Spleen (tissue), 11 donors: ENCODE measurements around the gene NRG3. TPM values are rescaled to one million over a fixed set of nuclear protein-coding genes. Genes with fewer than 3 reads are reported as not detected.

ENCODE experiments used
- DNase-seq: peaks from one replicate; pipeline ENCODE4 v3.0.0-alpha.2; 2020
- H3K27ac ChIP-seq, 8 donors: fragments of 200-600 bp; sonication (generic) in 7 of 8; 1 replicate in 4 of 8; 2 replicates in 4 of 8; pipeline versions ENCODE4 v1.5.0 to v1.8.0; 2016 to 2021; ENCODE audit warnings: inconsistent platforms in 4 of 8, mild to moderate bottlenecking in 4 of 8, moderate library complexity in 1 of 8
- H3K27me3 ChIP-seq, 7 donors: fragments of 200-600 bp; sonication (generic) in 6 of 7; replicated peaks in 1 of 7; 1 replicate in 4 of 7; 2 replicates in 3 of 7; pipeline versions ENCODE4 v1.5.0 to v1.8.0; 2016 to 2021; ENCODE audit warnings: inconsistent platforms in 3 of 7, mild to moderate bottlenecking in 1 of 7
- H3K36me3 ChIP-seq, 6 donors: fragments of 200-600 bp; sonication (generic) in 5 of 6; 1 replicate in 4 of 6; 2 replicates in 2 of 6; pipeline versions ENCODE4 v1.5.0 to v1.8.0; 2016 to 2021; ENCODE audit warnings: inconsistent platforms in 2 of 6
- H3K4me1 ChIP-seq, 6 donors: fragments of 200-600 bp; sonication (generic) in 5 of 6; 1 replicate in 3 of 6; 2 replicates in 3 of 6; pipeline versions ENCODE4 v1.5.0 to v1.8.0; 2016 to 2021; ENCODE audit warnings: inconsistent platforms in 3 of 6
- H3K4me3 ChIP-seq, 8 donors: fragments of 200-600 bp; sonication (generic) in 7 of 8; 1 replicate in 4 of 8; 2 replicates in 4 of 8; pipeline versions ENCODE4 v1.5.0 to v1.8.0; 2016 to 2021; ENCODE audit warnings: inconsistent platforms in 4 of 8, mild to moderate bottlenecking in 4 of 8, moderate library complexity in 2 of 8
- H3K9me3 ChIP-seq, 8 donors: fragments of 200-600 bp; sonication (generic) in 7 of 8; 1 replicate in 4 of 8; 2 replicates in 4 of 8; pipeline versions ENCODE4 v1.5.0 to v1.8.0; 2016 to 2021; ENCODE audit warnings: inconsistent platforms in 4 of 8
- CTCF ChIP-seq, 11 experiments: fragments of 200-600 bp in 7 of 11; fragments of 450-650 bp in 4 of 11; sonication (generic) in 4 of 11; IDR thresholded peaks in 8 of 11; conservative IDR thresholded peaks in 3 of 11; 1 replicate in 7 of 11; 2 replicates in 4 of 11; pipeline versions ENCODE4 v1.4.0 to v1.8.0; 2016 to 2021; ENCODE audit warnings: antibody characterized with exemption in 11 of 11, inconsistent platforms in 4 of 11, mild to moderate bottlenecking in 1 of 11
- POLR2A ChIP-seq, 3 donors: fragments of 450-650 bp; IDR thresholded peaks; one replicate each; pipeline ENCODE4 v1.5.1; 2017; ENCODE audit warnings: antibody characterized with exemption in 3 of 3, mild to moderate bottlenecking in 1 of 3
- POLR2AphosphoS5 ChIP-seq, 3 donors: sonication (generic); formaldehyde crosslinking; IDR thresholded peaks; one replicate each; pipeline ENCODE4 v1.5.1; 2017; ENCODE audit warnings: antibody characterized with exemption in 3 of 3
- WGBS, 5 donors: extraction: QIAGEN DNeasy Blood & Tissue Kit in 3 of 5; methylation state at CpG; one replicate each; pipeline versions ENCODE4 v1.1.5 to v1.1.7; 2013 to 2018; 5-methylcytosine and 5-hydroxymethylcytosine counted together
- intact Hi-C: fragments of 100-400 bp; cut with DNase I; formaldehyde crosslinking; loops from one replicate; pipeline ENCODE4 v1.15.0; 2023; ENCODE audit warnings: low total_unique reads
- polyA plus RNA-seq, 3 donors: library from polyadenylated mRNA; stranded (reverse); fragments of 200-250 nt; gene quantifications; one replicate each; pipeline ENCODE4 v1.2.1, GENCODE V29; 2013
- total RNA-seq, 7 donors: library from RNA; depleted of rRNA in 3 of 7; stranded (reverse); fragments of >200 nt in 3 of 7; fragmentation: NEBNext Ultra II Directional in 4 of 7; extraction: Animal tissue kit (Norgen Biotek cat#: 25700) in 4 of 7; gene quantifications; one replicate each; pipeline versions ENCODE4 v1.1.0 to v1.2.1, GENCODE V29; 2016 to 2021
- donor health status: healthy with polysubstance abuse.
- donor health status: DM: no; HTN: no; CAD: no; lungs with moderate emphysema.
- donor health status: DM: no; HTN: no; CAD: no.
- donor health status: Bipolar disorder and iron deficiency.
- donor health status: healthy.
- donor health status: DM: no; HTN: no; CAD: no.
- donor health status: DM: yes; HTN: yes; CAD: no.

NRG3 gene
- total and polyA plus RNA-seq, 10 donors = 0.10 to 0.22 (median 0.21) TPM; not detected in 7

DNA sequence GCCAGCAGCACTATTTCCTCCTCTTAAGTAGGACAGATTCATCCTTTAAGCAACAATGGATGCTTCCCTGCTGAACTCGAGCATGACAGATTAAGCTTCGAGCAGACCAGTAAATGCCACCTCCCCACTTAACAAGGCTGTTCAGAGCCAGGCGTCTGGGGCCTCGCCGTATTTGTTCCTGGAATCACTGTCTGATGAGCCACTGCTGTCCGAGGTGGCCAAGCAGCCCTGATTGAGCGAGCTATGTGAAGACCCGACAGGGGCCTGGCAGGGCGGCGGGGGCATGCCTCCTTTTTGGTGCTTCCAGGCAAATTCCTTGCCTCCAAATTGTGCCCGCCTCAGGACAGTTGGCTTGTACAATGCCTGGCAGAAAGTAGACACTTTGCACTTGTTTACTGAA is 862.6 kb downstream of the NRG3 start:
- Histone ChIP-seq H3K4me3 (no peak overlapping the region), H3K27me3 (no peaks in the 10 kb centered on the region), H3K4me1 (no peaks in the 10 kb centered on the region), H3K27ac (no peak overlapping the region), H3K36me3 (no peaks in the 10 kb centered on the region), H3K9me3 (peaks cover 0 to 5% (median 0%) of the 10 kb centered on the region in 8 donors)
- TF ChIP-seq POLR2AphosphoS5 (IDR thresholded peaks at IDR 0.05) (no peak), POLR2A (IDR thresholded peaks at IDR 0.05) (no peak), CTCF (IDR thresholded peaks at IDR 0.05 in 8 of 11, conservative IDR thresholded peaks at IDR 0.05 in 3 of 11) (no peak)
- intact Hi-C loops = no loop called here
- 59 to 69% (median 67%) methylated on average over 11 of the region's 11 CpGs for WGBS, 5 donors
- DNase-seq = no peak

DNA sequence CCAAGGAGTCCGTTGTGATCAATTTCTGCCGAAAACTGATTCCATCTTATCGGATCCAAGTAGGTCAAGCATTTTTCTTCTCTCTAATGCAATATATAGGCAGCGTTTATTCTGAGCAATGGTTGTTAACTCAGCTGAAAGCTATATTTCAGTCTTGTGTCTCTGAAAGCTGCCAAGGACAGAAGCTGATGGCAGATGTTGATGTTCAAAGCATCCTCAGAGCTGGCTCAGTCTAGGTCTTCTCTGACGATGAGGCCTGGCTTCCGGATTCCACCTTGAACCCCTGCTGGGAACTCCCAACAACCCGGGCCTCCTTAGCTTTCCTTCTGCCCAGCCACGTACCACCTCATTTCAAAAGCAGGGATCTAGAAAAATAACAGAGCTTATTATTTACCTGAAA is 863.6 kb downstream of the NRG3 start:
- no peaks in the 10 kb centered on the region for H3K36me3 ChIP-seq
- H3K27ac ChIP-seq = no peak overlapping the region
- intact Hi-C loops = no loop called here
- no peaks in the 10 kb centered on the region for H3K4me1 ChIP-seq
- no peaks in the 10 kb centered on the region for H3K27me3 ChIP-seq
- TF ChIP-seq CTCF (IDR thresholded peaks at IDR 0.05 in 8 of 11, conservative IDR thresholded peaks at IDR 0.05 in 3 of 11) (no peak), POLR2AphosphoS5 (IDR thresholded peaks at IDR 0.05) (no peak), POLR2A (IDR thresholded peaks at IDR 0.05) (no peak)
- H3K9me3 ChIP-seq = peaks cover 0 to 5% (median 0%) of the 10 kb centered on the region in 8 donors
- 80 to 93% (median 87%) methylated on average over 8 of the region's 8 CpGs for WGBS, 5 donors
- no peak overlapping the region for H3K4me3 ChIP-seq
- no peak for DNase-seq

DNA sequence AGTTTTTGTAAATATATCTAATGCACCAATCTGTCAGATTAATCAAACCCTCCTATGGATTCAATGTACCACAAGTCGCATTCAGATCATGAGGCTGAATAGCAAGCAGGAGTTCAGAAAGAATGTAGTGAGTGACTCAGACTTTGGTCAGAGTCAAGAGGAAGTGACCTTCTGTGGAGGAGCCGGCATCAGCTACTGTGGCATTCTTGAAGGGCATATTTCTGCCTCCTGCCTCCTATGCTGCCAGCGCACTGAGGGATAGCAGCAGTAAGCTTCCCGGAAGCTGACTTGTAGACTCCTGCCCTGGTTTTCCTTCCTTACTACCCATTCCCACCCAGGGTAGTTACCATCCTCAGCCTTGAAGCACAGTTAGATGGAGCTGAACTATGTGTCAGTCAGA is 867.5 kb downstream of the NRG3 start:
- DNase-seq = no peak
- Histone ChIP-seq H3K9me3 (no peaks in the 10 kb centered on the region), H3K4me1 (no peaks in the 10 kb centered on the region), H3K4me3 (no peak overlapping the region), H3K27me3 (no peaks in the 10 kb centered on the region), H3K27ac (no peak overlapping the region), H3K36me3 (no peaks in the 10 kb centered on the region)
- intact Hi-C loops = no loop called here
- TF ChIP-seq POLR2A (IDR thresholded peaks at IDR 0.05) = no peak
- TF ChIP-seq CTCF (IDR thresholded peaks at IDR 0.05 in 8 of 11, conservative IDR thresholded peaks at IDR 0.05 in 3 of 11) = no peak
- TF ChIP-seq POLR2AphosphoS5 (IDR thresholded peaks at IDR 0.05) = no peak
- 50 to 58% (median 53%) methylated on average over 4 of the region's 4 CpGs for WGBS, 5 donors

GRCh38 chr10:82742898-82743297 is 867.9 kb downstream of the NRG3 start:
- Histone ChIP-seq H3K4me1 (no peaks in the 10 kb centered on the region), H3K27ac (no peak overlapping the region), H3K9me3 (no peaks in the 10 kb centered on the region), H3K36me3 (no peaks in the 10 kb centered on the region), H3K27me3 (no peaks in the 10 kb centered on the region), H3K4me3 (no peak overlapping the region)
- TF ChIP-seq POLR2A (IDR thresholded peaks at IDR 0.05) = no peak
- no peak for TF ChIP-seq CTCF (IDR thresholded peaks at IDR 0.05 in 8 of 11, conservative IDR thresholded peaks at IDR 0.05 in 3 of 11)
- TF ChIP-seq POLR2AphosphoS5 (IDR thresholded peaks at IDR 0.05) = no peak
- no peak for DNase-seq
- intact Hi-C loops = no loop called here
- 80 to 85% (median 83%) methylated on average over 7 of the region's 7 CpGs for WGBS, 5 donors
